GM23338 (cell line): ENCODE measurements around the gene OR5K3. TPM values are rescaled to one million over a fixed set of nuclear protein-coding genes. Genes with fewer than 3 reads are reported as not detected.

ENCODE experiments used
- ATAC-seq: fragments of 200-7000 bp; cut with Tn5 transposase; 3 replicates; pipeline ENCODE4 v1.9.1; 2020
- DNase-seq: peaks from one replicate; pipeline ENCODE4 v3.0.0-alpha.2; 2015; ENCODE audit warnings: low spot score
- H2AFZ ChIP-seq: fragments of 200-600 bp; sonication (generic); 2 replicates; pipeline ENCODE4 v1.8.0; 2016; ENCODE audit warnings: antibody characterized with exemption, mild to moderate bottlenecking, moderate library complexity
- H3F3A ChIP-seq: fragments of 200-600 bp; sonication (generic); replicated peaks from 2 replicates; pipeline ENCODE4 v1.8.0; 2017; ENCODE audit warnings: antibody characterized with exemption, mixed run types, low read depth
- H3K27ac ChIP-seq: fragments of 200-600 bp; sonication (generic); 2 replicates; pipeline ENCODE4 v1.6.1; 2016; ENCODE audit warnings: low read depth
- H3K27me3 ChIP-seq: fragments of 200-600 bp; sonication (generic); 2 replicates; pipeline ENCODE4 v1.8.0; 2016; ENCODE audit warnings: mild to moderate bottlenecking, mixed run types, moderate library complexity; ENCODE audit not compliant: insufficient read depth
- H3K36me3 ChIP-seq: fragments of 200-600 bp; sonication (generic); 2 replicates; pipeline ENCODE4 v1.8.0; 2016; ENCODE audit warnings: mild to moderate bottlenecking; ENCODE audit not compliant: insufficient read depth
- H3K4me1 ChIP-seq: fragments of 200-600 bp; sonication (generic); 2 replicates; pipeline ENCODE4 v1.8.0; 2016; ENCODE audit warnings: mild to moderate bottlenecking, moderate library complexity; ENCODE audit not compliant: insufficient read depth
- H3K4me2 ChIP-seq: fragments of 200-600 bp; sonication (generic); 2 replicates; pipeline ENCODE4 v1.7.1; 2017; ENCODE audit warnings: mixed run types
- H3K4me3 ChIP-seq: fragments of 200-600 bp; sonication (generic); 2 replicates; pipeline ENCODE4 v1.6.1; 2016; ENCODE audit warnings: mixed run types
- H3K79me2 ChIP-seq: fragments of 200-600 bp; sonication (generic); replicated peaks from 2 replicates; pipeline ENCODE4 v1.8.0; 2017; ENCODE audit warnings: mild to moderate bottlenecking; ENCODE audit not compliant: insufficient read depth
- H3K9me2 ChIP-seq: fragments of 200-600 bp; sonication (generic); 2 replicates; pipeline ENCODE4 v1.8.0; 2017; ENCODE audit not compliant: insufficient read depth
- H4K20me1 ChIP-seq: fragments of 200-600 bp; sonication (generic); replicated peaks from 2 replicates; pipeline ENCODE4 v1.8.0; 2017; ENCODE audit warnings: mild to moderate bottlenecking; ENCODE audit not compliant: insufficient read depth
- H3K27ac Mint-ChIP-seq: 2 replicates; pipeline ENCODE4 v1.8.0; 2020; ENCODE audit warnings: inconsistent platforms, mild to moderate bottlenecking, moderate library complexity, mixed read lengths
- H3K27me3 Mint-ChIP-seq: 3 replicates; pipeline ENCODE4 v1.8.0; 2022; ENCODE audit warnings: low read depth, mild to moderate bottlenecking, moderate library complexity, mixed read lengths, inconsistent platforms; ENCODE audit not compliant: insufficient read depth, poor library complexity
- H3K36me3 Mint-ChIP-seq: 3 replicates; pipeline ENCODE4 v1.8.0; 2021; ENCODE audit warnings: low read depth, mild to moderate bottlenecking, inconsistent platforms, moderate library complexity, mixed read lengths
- H3K4me1 Mint-ChIP-seq: 3 replicates; pipeline ENCODE4 v1.8.0; 2020; ENCODE audit warnings: mild to moderate bottlenecking, inconsistent platforms, mixed read lengths
- H3K4me3 Mint-ChIP-seq: 3 replicates; pipeline ENCODE4 v1.8.0; 2021; ENCODE audit warnings: moderate library complexity, mild to moderate bottlenecking, inconsistent platforms, mixed read lengths
- H3K9me3 Mint-ChIP-seq: 3 replicates; pipeline ENCODE4 v1.8.0; 2020; ENCODE audit warnings: moderate library complexity, mild to moderate bottlenecking, inconsistent platforms, mixed read lengths
- CREB1 ChIP-seq: fragments of 250-450 bp; sonication (Bioruptor Pico); IDR thresholded peaks from 2 replicates; pipeline ENCODE4 v1.5.0; 2020; ENCODE audit warnings: low read depth, mild to moderate bottlenecking, moderate library complexity
- EZH2 ChIP-seq: fragments of 200-600 bp; sonication (generic); IDR thresholded peaks from one replicate; pipeline ENCODE4 v1.8.0; 2017; ENCODE audit warnings: antibody characterized with exemption, mild to moderate bottlenecking, low read depth; ENCODE audit not compliant: unreplicated experiment
- EZH2phosphoT487 ChIP-seq: fragments of 200-600 bp; sonication (generic); IDR thresholded peaks from one replicate; pipeline ENCODE4 v1.8.1; 2018; ENCODE audit warnings: antibody characterized with exemption; ENCODE audit not compliant: unreplicated experiment
- JUNB ChIP-seq: IDR thresholded peaks from one replicate; pipeline ENCODE4 v1.6.1; 2016; ENCODE audit warnings: antibody characterized with exemption; ENCODE audit not compliant: unreplicated experiment
- NANOG ChIP-seq: IDR thresholded peaks from 2 replicates; pipeline ENCODE4 v1.6.1; 2016; ENCODE audit warnings: antibody characterized with exemption, borderline replicate concordance
- POLR2AphosphoS5 ChIP-seq: IDR thresholded peaks from 2 replicates; pipeline ENCODE4 v1.6.1; 2016; ENCODE audit warnings: antibody characterized with exemption, low read depth
- STAT1 ChIP-seq: IDR thresholded peaks from one replicate; pipeline ENCODE4 v1.6.1; 2016; ENCODE audit warnings: antibody characterized with exemption; ENCODE audit not compliant: unreplicated experiment
- ZNF114 ChIP-seq: fragments of 250-450 bp; sonication (Bioruptor Pico); IDR thresholded peaks from 2 replicates; pipeline ENCODE4 v1.5.0; 2020; ENCODE audit warnings: mild to moderate bottlenecking, moderate library complexity
- ZNF331 ChIP-seq: fragments of 250-450 bp; sonication (Bioruptor Pico); IDR thresholded peaks from 2 replicates; pipeline ENCODE4 v1.5.0; 2020; ENCODE audit warnings: low read depth, mild to moderate bottlenecking, moderate library complexity
- polyA plus RNA-seq: library from polyadenylated mRNA; unstranded; fragments of >200 nt; fragmentation: Nextera tagmentation; extraction: Ambion mirVana; gene quantifications from 2 replicates; pipeline ENCODE4 v1.2.1, GENCODE V29; 2016
- total RNA-seq: library from RNA; depleted of rRNA; stranded (reverse); fragments of >200 nt; shearing (Covaris generic); gene quantifications from 2 replicates; pipeline ENCODE4 v1.2.3, GENCODE V29; 2014
- TF ChIP-seq, protein P1 (sequence below), 2 experiments: fragments of 200-600 bp in 1 of 2; sonication (generic) in 1 of 2; conservative IDR thresholded peaks; 2 replicates each; pipeline versions ENCODE4 v1.5.1 to v1.6.1; 2016 to 2017; ENCODE audit warnings: antibody characterized with exemption in 2 of 2, low read depth in 2 of 2, mild to moderate bottlenecking in 2 of 2, moderate library complexity in 1 of 2
- TF ChIP-seq, protein P2 (sequence below): IDR thresholded peaks from 2 replicates; pipeline ENCODE4 v1.6.1; 2016; ENCODE audit warnings: antibody characterized with exemption
- TF ChIP-seq, protein P3 (sequence below): fragments of 250-450 bp; sonication (Bioruptor Pico); IDR thresholded peaks from 2 replicates; pipeline ENCODE4 v1.5.0; 2020; ENCODE audit warnings: mild to moderate bottlenecking, moderate library complexity
- TF ChIP-seq, protein P4 (sequence below): IDR thresholded peaks from one replicate; pipeline ENCODE4 v1.6.1; 2018; ENCODE audit warnings: antibody characterized with exemption; ENCODE audit not compliant: unreplicated experiment

Gene OR5K3
- total and polyA plus RNA-seq, 2 experiments from 2014 or later, result not detected

DNA sequence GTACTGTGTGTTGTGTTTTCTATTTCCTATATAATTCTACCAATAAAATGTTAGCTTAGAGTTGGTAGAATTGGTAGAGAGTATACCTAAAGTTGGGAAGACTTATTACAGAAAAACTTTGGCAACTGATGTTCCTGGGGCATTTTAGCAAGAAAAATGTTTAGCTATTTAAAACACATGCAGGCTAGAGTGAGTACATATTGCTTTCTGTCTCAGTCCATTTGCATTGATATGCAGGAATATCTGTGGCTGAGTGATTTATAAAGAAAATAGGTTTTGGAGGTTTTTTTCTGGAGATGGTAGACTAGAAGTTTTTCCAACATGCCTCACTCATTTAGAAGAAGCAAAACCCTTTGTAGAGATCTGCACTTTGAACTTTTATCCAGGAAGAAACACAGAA, 42.1 kb downstream of the OR5K3 start:
- H2AFZ ChIP-seq, result no peak overlapping the region
- no peaks in the 10 kb centered on the region for H3K27me3 ChIP-seq
- DNase-seq (no peak), ATAC-seq (no peak)
- Mint-ChIP-seq H3K36me3 (no peaks in the 10 kb centered on the region), H3K4me1 (no peaks in the 10 kb centered on the region), H3K9me3 (peaks cover 15% of the 10 kb centered on the region; the same call in 2 of the 3 replicates), H3K4me3 (no peak overlapping the region), H3K27ac (no peak overlapping the region), H3K27me3 (peaks cover 1% of the 10 kb centered on the region)
- H3K4me2 ChIP-seq, result no peak overlapping the region
- H3K9me2 ChIP-seq, result peaks cover 9% of the 10 kb centered on the region
- no peaks in the 10 kb centered on the region for H3K4me1 ChIP-seq
- H4K20me1 ChIP-seq, result no peaks in the 10 kb centered on the region
- no peak overlapping the region for H3K4me3 ChIP-seq
- H3K27ac ChIP-seq, result no peak overlapping the region
- no peaks in the 10 kb centered on the region for H3F3A ChIP-seq
- no peak for TF ChIP-seq ZNF114 (CRISPR knock-in tag)
- TF ChIP-seq NANOG, result no peak
- TF ChIP-seq CREB1 (CRISPR knock-in tag), result no peak
- TF ChIP-seq EZH2, result no peak
- TF ChIP-seq EZH2phosphoT487, result no peak
- no peak for TF ChIP-seq ZNF331 (CRISPR knock-in tag)
- TF ChIP-seq, protein P1, sequence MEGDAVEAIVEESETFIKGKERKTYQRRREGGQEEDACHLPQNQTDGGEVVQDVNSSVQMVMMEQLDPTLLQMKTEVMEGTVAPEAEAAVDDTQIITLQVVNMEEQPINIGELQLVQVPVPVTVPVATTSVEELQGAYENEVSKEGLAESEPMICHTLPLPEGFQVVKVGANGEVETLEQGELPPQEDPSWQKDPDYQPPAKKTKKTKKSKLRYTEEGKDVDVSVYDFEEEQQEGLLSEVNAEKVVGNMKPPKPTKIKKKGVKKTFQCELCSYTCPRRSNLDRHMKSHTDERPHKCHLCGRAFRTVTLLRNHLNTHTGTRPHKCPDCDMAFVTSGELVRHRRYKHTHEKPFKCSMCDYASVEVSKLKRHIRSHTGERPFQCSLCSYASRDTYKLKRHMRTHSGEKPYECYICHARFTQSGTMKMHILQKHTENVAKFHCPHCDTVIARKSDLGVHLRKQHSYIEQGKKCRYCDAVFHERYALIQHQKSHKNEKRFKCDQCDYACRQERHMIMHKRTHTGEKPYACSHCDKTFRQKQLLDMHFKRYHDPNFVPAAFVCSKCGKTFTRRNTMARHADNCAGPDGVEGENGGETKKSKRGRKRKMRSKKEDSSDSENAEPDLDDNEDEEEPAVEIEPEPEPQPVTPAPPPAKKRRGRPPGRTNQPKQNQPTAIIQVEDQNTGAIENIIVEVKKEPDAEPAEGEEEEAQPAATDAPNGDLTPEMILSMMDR (conservative IDR thresholded peaks at IDR 0.05; ENCODE audit: low read depth in 2 of 2), result no peak
- TF ChIP-seq, protein P2, sequence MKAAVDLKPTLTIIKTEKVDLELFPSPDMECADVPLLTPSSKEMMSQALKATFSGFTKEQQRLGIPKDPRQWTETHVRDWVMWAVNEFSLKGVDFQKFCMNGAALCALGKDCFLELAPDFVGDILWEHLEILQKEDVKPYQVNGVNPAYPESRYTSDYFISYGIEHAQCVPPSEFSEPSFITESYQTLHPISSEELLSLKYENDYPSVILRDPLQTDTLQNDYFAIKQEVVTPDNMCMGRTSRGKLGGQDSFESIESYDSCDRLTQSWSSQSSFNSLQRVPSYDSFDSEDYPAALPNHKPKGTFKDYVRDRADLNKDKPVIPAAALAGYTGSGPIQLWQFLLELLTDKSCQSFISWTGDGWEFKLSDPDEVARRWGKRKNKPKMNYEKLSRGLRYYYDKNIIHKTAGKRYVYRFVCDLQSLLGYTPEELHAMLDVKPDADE, result no peak
- TF ChIP-seq JUNB, result no peak
- TF ChIP-seq, protein P3, sequence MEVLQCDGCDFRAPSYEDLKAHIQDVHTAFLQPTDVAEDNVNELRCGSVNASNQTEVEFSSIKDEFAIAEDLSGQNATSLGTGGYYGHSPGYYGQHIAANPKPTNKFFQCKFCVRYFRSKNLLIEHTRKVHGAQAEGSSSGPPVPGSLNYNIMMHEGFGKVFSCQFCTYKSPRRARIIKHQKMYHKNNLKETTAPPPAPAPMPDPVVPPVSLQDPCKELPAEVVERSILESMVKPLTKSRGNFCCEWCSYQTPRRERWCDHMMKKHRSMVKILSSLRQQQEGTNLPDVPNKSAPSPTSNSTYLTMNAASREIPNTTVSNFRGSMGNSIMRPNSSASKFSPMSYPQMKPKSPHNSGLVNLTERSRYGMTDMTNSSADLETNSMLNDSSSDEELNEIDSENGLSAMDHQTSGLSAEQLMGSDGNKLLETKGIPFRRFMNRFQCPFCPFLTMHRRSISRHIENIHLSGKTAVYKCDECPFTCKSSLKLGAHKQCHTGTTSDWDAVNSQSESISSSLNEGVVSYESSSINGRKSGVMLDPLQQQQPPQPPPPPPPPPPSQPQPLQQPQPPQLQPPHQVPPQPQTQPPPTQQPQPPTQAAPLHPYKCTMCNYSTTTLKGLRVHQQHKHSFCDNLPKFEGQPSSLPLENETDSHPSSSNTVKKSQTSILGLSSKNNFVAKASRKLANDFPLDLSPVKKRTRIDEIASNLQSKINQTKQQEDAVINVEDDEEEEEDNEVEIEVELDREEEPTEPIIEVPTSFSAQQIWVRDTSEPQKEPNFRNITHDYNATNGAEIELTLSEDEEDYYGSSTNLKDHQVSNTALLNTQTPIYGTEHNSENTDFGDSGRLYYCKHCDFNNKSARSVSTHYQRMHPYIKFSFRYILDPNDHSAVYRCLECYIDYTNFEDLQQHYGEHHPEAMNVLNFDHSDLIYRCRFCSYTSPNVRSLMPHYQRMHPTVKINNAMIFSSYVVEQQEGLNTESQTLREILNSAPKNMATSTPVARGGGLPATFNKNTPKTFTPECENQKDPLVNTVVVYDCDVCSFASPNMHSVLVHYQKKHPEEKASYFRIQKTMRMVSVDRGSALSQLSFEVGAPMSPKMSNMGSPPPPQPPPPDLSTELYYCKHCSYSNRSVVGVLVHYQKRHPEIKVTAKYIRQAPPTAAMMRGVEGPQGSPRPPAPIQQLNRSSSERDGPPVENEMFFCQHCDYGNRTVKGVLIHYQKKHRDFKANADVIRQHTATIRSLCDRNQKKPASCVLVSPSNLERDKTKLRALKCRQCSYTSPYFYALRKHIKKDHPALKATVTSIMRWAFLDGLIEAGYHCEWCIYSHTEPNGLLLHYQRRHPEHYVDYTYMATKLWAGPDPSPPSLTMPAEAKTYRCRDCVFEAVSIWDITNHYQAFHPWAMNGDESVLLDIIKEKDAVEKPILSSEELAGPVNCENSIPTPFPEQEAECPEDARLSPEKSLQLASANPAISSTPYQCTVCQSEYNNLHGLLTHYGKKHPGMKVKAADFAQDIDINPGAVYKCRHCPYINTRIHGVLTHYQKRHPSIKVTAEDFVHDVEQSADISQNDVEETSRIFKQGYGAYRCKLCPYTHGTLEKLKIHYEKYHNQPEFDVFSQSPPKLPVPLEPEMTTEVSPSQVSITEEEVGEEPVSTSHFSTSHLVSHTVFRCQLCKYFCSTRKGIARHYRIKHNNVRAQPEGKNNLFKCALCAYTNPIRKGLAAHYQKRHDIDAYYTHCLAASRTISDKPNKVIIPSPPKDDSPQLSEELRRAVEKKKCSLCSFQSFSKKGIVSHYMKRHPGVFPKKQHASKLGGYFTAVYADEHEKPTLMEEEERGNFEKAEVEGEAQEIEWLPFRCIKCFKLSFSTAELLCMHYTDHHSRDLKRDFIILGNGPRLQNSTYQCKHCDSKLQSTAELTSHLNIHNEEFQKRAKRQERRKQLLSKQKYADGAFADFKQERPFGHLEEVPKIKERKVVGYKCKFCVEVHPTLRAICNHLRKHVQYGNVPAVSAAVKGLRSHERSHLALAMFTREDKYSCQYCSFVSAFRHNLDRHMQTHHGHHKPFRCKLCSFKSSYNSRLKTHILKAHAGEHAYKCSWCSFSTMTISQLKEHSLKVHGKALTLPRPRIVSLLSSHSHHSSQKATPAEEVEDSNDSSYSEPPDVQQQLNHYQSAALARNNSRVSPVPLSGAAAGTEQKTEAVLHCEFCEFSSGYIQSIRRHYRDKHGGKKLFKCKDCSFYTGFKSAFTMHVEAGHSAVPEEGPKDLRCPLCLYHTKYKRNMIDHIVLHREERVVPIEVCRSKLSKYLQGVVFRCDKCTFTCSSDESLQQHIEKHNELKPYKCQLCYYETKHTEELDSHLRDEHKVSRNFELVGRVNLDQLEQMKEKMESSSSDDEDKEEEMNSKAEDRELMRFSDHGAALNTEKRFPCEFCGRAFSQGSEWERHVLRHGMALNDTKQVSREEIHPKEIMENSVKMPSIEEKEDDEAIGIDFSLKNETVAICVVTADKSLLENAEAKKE (CRISPR knock-in tag), result no peak
- TF ChIP-seq POLR2AphosphoS5, result no peak
- TF ChIP-seq, protein P4, sequence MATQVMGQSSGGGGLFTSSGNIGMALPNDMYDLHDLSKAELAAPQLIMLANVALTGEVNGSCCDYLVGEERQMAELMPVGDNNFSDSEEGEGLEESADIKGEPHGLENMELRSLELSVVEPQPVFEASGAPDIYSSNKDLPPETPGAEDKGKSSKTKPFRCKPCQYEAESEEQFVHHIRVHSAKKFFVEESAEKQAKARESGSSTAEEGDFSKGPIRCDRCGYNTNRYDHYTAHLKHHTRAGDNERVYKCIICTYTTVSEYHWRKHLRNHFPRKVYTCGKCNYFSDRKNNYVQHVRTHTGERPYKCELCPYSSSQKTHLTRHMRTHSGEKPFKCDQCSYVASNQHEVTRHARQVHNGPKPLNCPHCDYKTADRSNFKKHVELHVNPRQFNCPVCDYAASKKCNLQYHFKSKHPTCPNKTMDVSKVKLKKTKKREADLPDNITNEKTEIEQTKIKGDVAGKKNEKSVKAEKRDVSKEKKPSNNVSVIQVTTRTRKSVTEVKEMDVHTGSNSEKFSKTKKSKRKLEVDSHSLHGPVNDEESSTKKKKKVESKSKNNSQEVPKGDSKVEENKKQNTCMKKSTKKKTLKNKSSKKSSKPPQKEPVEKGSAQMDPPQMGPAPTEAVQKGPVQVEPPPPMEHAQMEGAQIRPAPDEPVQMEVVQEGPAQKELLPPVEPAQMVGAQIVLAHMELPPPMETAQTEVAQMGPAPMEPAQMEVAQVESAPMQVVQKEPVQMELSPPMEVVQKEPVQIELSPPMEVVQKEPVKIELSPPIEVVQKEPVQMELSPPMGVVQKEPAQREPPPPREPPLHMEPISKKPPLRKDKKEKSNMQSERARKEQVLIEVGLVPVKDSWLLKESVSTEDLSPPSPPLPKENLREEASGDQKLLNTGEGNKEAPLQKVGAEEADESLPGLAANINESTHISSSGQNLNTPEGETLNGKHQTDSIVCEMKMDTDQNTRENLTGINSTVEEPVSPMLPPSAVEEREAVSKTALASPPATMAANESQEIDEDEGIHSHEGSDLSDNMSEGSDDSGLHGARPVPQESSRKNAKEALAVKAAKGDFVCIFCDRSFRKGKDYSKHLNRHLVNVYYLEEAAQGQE, result no peak
- TF ChIP-seq STAT1, result no peak
- H3K36me3 ChIP-seq, result peaks cover 4% of the 10 kb centered on the region; the same call in 1 of the 2 replicates
- H3K79me2 ChIP-seq, result no peaks in the 10 kb centered on the region
